ENCODE results near the gene CEBPG. TPM values are rescaled to one million over a fixed set of nuclear protein-coding genes. Genes with fewer than 3 reads are reported as not detected.

The CEBPG gene
- total RNA-seq, 1 experiment from 2014 or later, result 91.3 TPM

- POLR2A ChIA-PET, result interaction anchor here (1.0 to 1.3 kb wide), 4 partner anchors 12 to 18 kb away, joined by 3 to 4 read pairs (median 4); no protein-coding TSS in a partner anchor
- H3K27me3 Mint-ChIP-seq (ENCODE audit: insufficient read depth, unreplicated experiment), result no peaks in the 10 kb centered on the region
Observed at GRCh38 chr19:33392341-33393285, 19.1 kb downstream of the CEBPG start.

GRCh38 chr19:33393286-33394005, 19.9 kb downstream of the CEBPG start:
- Mint-ChIP-seq H3K4me1 (ENCODE audit: insufficient read depth, unreplicated experiment) (peaks cover 17% of the 10 kb centered on the region), H3K4me3 (ENCODE audit: unreplicated experiment) (no peak overlapping the region), H3K27me3 (ENCODE audit: insufficient read depth, unreplicated experiment) (no peaks in the 10 kb centered on the region), H3K36me3 (ENCODE audit: insufficient read depth, unreplicated experiment) (no peaks in the 10 kb centered on the region), H3K27ac (ENCODE audit: low read depth, unreplicated experiment) (peak overlapping the region; percentile 51), H3K9me3 (ENCODE audit: unreplicated experiment) (no peaks in the 10 kb centered on the region)
- POLR2A ChIA-PET, result interaction anchor here (0.6 to 1.5 kb wide), 8 partner anchors 8 to 217 kb away, joined by 3 to 11 read pairs (median 4); partner anchors contain the start of gene CEBPG
- no peak for DNase-seq (ENCODE audit: unreplicated experiment)
- TF ChIP-seq CTCF (IDR thresholded peaks at IDR 0.05; ENCODE audit: unreplicated experiment), result no peak
- intact Hi-C loops (cut with micrococcal nuclease), result loop anchor here (5.0 kb wide), 1 partner anchor 91 kb away; the partner anchor contains the start of gene CEBPA
- CTCF ChIA-PET, result interaction anchor here (0.5 to 28.9 kb wide), 5 partner anchors 13 to 154 kb away, joined by 3 to 530 read pairs (median 7); partner anchors contain the start of gene CEBPA
- no TSS peak for BruUV-seq (replicated peaks)

More at GRCh38 chr19:33392341-33393285, 19.1 kb downstream of the CEBPG start:
- intact Hi-C loops (cut with micrococcal nuclease), result loop anchor here (5.0 kb wide), 1 partner anchor 90 kb away; the partner anchor contains the start of gene CEBPA
- H3K4me1 Mint-ChIP-seq (ENCODE audit: insufficient read depth, unreplicated experiment), result peaks cover 17% of the 10 kb centered on the region
- TF ChIP-seq CTCF (IDR thresholded peaks at IDR 0.05; ENCODE audit: unreplicated experiment), result no peak
- no TSS peak for BruUV-seq (replicated peaks)
- H3K27ac Mint-ChIP-seq (ENCODE audit: low read depth, unreplicated experiment), result no peak overlapping the region
- CTCF ChIA-PET, result interaction anchor here (0.9 to 28.9 kb wide), 5 partner anchors 11 to 158 kb away, joined by 3 to 530 read pairs (median 5); no protein-coding TSS in a partner anchor
- H3K9me3 Mint-ChIP-seq (ENCODE audit: unreplicated experiment), result no peaks in the 10 kb centered on the region
- H3K4me3 Mint-ChIP-seq (ENCODE audit: unreplicated experiment), result no peak overlapping the region
- H3K36me3 Mint-ChIP-seq (ENCODE audit: insufficient read depth, unreplicated experiment), result peaks cover under 1% of the 10 kb centered on the region
- no peak for DNase-seq (ENCODE audit: unreplicated experiment)

GRCh38 chr19:33394006-33394722, 20.7 kb downstream of the CEBPG start:
- intact Hi-C loops (cut with micrococcal nuclease), result loop anchor here (5.0 kb wide), 1 partner anchor 92 kb away; the partner anchor contains the start of gene CEBPA
- no peaks in the 10 kb centered on the region for H3K27me3 Mint-ChIP-seq (ENCODE audit: insufficient read depth, unreplicated experiment)
- no TSS peak for BruUV-seq (replicated peaks)
- no peak overlapping the region for H3K4me3 Mint-ChIP-seq (ENCODE audit: unreplicated experiment)
- peak overlapping the region; percentile 51 for H3K27ac Mint-ChIP-seq (ENCODE audit: low read depth, unreplicated experiment)
- no peaks in the 10 kb centered on the region for H3K9me3 Mint-ChIP-seq (ENCODE audit: unreplicated experiment)
- POLR2A ChIA-PET, result interaction anchor here (0.6 to 1.5 kb wide), 9 partner anchors 9 to 218 kb away, joined by 3 to 11 read pairs (median 4); partner anchors contain the start of gene CEBPG
- peak; percentile 89 for DNase-seq (ENCODE audit: unreplicated experiment)
- no peak for TF ChIP-seq CTCF (IDR thresholded peaks at IDR 0.05; ENCODE audit: unreplicated experiment)
- H3K36me3 Mint-ChIP-seq (ENCODE audit: insufficient read depth, unreplicated experiment), result no peaks in the 10 kb centered on the region
- CTCF ChIA-PET, result interaction anchor here (0.7 to 28.9 kb wide), 7 partner anchors 12 to 419 kb away, joined by 3 to 530 read pairs (median 4); partner anchors contain the start of gene CEBPA
- peaks cover 17% of the 10 kb centered on the region for H3K4me1 Mint-ChIP-seq (ENCODE audit: insufficient read depth, unreplicated experiment)

Data from MCF 10A (cell line).